GM19328 (cell line): Measurements from ENCODE around the gene CARD16.

ENCODE experiments used
- ATAC-seq: cut with Tn5 transposase; IDR thresholded peaks from one replicate; pipeline ENCODE4 v1.9.1; 2021; ENCODE audit warnings: mild to moderate bottlenecking, moderate library complexity; ENCODE audit not compliant: unreplicated experiment

The CARD16 gene

DNA sequence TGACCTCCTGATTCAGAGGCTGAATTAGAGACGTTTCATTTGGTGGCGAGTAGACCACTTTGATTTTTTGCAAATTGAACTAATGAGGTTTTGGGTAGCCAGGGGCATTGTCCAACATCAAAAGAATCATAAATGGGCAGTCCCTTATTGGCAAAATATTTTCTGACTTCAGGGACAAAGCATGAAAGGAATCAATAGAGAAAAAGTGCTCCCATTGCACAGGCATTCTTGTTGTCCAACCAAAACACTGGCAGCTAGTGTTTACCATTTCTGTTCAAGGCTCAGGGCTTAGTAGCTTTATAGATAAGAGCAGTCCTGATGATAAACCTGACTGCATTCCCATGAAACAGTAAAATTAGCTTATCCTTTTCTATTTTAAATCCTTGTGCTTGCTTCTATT is 6.4 kb upstream of the CARD16 start:
- no peak for ATAC-seq

DNA sequence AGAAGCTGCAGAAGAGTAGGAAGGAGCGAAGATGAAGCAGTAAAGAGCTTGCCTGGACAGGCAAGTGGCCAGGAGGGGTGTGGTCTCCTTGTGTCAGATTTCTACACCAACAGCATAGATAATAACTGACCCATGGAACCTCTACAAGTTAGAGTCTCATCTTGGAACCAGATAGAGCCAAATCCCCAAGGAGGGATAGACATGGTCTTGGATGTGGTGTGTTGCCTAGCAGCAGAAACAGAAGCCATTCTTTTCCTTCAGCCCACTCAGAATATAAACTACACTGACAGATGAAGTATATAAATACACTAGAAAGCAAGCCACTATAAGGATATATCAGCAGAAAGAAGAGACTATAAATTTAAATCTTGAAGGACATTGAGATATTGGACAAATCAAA is 4.3 kb upstream of the CARD16 start:
- no peak for ATAC-seq

DNA sequence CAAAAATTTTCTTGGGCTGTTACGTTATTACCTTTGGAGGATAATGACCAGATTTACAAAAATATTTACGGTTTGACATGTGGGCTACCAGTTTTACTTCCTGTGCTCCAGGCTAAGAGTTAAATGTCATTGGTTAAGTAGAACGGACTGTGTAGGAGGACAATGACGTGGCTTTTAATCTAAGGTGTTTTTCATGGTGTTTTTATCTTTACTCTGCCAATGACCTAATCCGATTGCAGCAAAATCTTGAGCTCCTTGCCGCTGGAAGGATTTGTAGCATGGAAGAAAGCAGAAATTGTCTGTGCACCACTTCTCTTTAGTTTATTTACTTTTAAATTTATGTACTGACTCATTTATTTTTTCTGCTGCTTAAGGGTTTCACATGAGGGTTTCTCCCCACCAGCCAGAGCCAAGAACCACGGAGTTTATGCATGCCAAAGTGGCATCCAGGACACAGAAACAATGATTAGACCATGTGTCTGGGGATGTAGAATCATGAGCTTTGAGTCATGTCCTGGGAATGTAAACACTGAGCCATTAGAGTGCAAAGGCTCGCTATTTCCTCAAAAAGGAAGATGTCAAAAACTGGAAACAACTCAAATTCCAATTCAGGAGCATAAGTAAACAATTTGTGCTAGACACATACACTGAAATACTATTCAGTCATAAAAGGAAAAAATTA is 1.9 kb upstream of the CARD16 start:
- ATAC-seq = no peak

DNA sequence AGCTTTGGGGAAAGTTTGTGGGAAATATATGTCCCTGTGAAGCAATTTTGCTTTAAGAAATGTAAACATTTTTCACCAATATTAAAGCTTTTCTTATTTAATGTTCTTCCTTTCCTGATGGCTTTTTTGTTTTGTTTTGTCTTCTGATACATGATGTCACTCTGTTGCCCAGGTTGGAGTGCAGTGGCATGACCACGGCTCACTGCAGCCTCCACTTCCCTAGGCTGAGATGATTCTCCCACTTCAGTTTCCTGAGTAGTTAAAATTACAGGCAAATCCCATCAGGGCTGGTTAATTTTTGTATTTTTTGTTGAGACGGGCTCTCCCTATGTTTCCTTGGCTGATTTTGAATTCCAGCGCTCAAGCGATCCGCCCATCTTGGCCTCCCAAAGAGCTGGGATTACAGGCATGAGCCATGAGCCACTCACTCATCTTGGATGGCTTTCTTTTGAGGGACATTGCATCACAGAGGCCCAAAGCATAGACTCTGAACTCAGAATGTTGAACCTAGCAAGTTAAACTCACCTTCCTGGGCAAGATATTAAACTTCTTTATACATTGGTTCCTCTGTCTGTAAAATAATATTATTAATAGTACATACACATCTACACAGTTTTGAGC is 651 bp upstream of the CARD16 start:
- no peak for ATAC-seq

DNA sequence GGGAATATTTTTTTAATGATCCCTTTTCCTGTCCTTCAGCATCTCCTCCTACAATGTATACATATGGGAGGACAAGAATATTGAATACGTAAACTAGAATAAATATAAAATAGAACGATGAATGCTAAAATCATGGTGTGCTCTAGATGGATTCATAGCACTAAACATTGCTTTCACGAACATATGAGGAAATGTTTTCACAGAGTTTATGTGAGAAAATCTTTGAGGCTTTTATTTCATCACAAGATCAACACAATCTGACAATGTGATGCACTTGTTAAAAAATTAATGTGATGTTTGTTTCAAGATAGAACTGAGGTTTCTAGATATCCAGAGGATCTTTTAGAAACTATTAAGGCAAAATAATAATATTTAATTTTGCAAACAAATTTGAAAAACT is 3.0 kb downstream of the CARD16 start:
- no peak for ATAC-seq

DNA sequence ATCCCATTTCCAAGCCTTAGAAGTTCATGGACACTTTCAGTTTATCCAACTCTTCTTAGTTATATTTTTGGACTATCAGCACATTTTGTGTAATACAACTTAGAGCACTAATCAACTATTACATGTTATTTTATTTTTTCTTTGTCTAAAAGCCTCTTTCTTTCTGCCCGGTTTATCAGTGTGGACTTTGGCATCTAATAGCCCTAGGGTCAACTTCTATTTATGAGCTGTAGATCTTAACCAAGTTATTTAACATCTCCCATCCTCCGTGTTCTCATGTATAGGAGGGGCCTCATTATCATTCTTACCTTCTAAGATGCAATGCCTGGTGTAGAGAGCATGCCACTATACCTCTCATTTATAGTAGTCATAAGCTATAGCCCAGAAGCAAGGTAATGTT is 4.4 kb downstream of the CARD16 start:
- ATAC-seq = no peak

DNA sequence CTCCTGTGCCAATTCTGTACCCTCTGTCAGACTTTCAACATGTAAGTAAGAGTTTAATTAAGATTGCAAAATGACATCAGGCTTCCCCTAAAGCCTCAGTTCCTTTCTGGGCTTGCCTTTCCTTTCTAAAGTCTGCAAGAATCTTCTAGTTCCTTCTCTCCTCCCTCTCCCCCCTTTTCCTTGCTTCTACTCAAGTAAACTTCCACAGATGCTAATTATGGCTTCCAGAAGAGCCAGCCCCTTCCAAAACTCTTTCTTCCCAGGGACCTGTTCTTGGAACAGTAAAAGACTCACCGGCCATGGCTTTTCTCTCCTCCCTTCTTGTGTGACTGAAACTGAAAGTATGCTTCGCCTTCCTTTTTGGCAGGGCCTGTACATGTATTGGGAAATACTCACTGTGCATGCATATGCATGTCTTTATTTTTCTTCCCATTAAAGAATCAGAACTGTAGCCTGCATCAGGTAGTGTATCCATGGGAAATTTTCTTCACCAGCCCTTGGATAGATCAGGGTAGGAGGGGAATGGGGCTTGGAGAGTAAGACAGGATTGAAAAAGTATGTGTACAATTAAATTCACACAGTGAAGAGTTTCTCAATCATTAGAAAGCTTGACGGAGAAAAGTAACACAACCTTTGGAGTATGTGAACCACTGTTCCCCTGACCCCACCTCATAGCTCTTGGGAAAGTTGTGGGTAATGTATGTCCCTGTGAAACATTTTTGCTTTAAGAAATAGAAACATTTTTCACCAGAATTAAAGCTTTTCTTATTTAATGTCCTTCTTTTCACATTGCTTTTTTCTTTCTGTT is 10.1 kb downstream of the CARD16 start, which contains the start of gene CASP1:
Gene CASP1 (minus strand): TSS at position 332 of the 808 bp plus-strand sequence. CDS start 31 bp downstream, at position 301.
- ATAC-seq = peak; percentile 92

DNA sequence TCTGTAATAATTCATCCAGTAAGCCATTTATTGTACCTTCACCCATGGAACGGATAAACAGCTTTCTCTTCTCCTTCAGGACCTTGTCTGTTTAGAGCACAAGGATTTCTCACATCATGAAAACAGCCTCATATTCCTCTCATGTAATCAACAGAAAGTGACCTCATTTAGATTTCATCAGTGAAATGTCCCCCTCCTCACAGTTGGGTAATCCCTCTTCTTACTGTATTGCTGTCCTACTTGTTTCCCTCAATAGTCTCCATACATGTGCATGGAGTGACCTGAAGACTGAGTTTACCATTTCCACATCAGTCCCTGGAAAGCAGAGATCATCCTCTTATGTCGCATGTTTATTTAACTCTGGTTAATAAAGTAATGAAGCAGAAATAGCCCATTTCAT is 10.7 kb downstream of the CARD16 start:
- peak; percentile 8 for ATAC-seq

DNA sequence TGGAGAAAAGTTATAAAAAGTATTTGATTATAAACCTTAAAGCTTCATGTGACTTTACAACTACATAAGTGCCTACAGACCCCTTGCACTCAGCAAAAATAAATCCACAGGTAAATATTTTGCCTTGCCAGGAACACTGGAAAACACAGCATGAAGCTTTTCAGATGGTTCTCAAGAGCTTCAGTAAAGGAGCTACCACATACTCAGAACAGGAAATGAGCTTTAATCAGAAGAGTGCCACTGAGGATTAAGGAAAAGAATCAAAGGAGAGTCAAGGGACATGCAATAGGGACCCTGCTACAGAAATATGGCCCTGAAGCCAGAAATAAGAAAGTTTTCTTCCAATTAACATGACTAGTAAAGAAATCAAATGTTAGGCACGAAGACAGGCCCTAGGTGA is 11.4 kb downstream of the CARD16 start:
- no peak for ATAC-seq

DNA sequence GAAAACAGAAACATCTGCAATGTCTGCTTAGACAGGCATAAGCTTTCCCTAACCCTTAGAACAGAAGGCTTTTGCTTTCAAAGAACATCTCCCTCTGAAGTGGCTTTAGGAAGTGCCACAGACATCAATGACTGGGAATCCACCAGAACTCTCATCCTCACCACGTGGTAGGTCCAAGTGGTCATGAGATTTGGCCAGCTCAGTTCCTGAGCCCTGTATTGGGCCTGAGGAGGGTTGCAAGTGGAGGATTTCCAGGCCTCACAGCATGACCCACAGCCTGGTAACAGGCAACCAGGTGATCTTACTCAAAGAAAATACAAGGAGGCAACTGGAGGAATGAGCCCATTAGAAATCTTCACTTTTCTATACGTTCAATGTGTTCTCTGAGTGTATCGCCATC is 11.8 kb downstream of the CARD16 start:
- no peak for ATAC-seq

DNA sequence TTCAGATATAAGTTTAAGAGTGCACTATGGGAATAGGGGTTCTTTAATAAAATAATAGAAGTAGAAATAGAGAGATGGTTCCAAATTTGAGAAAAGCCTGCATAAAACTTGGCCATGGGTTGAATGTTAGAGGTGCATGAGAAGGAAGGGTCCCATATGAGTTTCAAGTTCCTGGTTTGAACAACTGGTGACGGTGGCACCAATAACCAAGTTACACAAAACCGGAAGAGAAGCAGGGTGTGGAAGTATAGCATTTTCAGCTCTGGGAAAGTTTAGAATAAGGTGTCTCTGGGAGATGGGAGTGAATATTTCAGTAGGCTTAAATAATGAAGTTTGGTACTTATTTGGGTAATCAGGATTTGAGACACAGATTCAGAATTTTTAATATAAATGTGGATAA is 12.6 kb downstream of the CARD16 start:
- ATAC-seq = no peak

GRCh38 chr11:105027678-105028077 is 17.5 kb downstream of the CARD16 start:
- ATAC-seq = no peak

DNA sequence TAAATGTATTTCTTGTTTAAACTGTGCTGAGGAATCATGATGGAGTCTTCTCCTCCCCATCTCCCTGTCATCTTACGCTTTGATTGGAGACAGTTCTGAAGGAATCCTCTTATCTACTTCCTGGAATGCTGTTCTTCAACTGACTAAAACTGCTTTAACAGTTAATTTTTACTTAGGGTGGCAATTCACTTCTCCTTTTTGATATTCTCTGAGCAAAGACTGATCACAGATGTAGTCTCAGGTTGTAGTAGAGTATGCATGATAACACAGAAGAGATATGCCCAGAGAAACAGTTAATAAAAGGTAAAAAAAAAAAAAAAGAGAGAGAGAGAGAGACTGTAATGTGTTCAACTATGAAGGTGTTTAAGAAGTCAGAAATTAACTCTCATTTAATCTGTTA is 20.7 kb downstream of the CARD16 start:
- no peak for ATAC-seq

DNA sequence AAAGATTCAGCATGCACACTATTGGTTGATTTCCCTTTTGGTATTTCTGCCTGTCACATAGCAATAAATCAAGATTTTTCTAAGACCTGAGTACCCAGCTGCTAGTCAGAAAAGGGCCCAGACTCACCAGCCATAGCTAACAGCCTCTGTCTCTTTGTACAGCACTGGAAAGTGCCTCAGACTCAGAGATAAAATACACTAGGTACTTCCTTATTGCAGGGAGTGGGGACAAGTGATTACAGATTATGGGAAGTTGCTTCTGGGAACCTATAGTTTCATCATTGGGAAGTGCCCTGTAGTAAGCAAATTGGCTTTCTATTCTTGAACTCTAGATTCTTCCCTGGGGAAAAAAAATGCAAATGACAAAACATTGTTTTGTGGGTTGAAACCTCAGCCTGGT is 22.1 kb downstream of the CARD16 start, which contains the start of gene CASP5:
Gene CASP5 (minus strand): TSS at position 166 of the 400 bp plus-strand sequence. CDS start 32 bp downstream, at position 134.
- ATAC-seq = no peak

DNA sequence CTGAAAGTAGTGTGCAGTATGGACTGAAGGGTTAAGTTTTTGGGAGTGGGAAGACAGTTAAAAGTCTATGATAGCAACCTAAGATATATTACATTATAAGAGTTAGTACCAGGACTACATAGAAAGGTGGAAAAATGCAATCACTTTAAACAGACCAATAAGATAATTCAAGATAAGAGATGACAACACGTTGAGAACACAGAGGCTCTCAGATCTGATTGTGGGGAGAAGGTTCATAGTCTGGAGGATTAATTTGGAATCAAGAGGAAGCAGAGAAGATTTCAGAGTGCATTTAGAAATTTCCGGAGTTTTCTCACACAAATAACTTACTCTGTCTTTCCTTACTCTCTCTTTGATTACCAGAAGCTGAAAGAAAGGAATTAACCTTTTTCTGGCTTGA is 22.6 kb downstream of the CARD16 start:
- no peak for ATAC-seq

GRCh38 chr11:105007463-105007862 is 37.7 kb downstream of the CARD16 start:
- ATAC-seq = no peak

- no peak for ATAC-seq
Observed at GRCh38 chr11:105005451-105005845, 39.7 kb downstream of the CARD16 start.

- ATAC-seq = no peak
Observed at GRCh38 chr11:105004021-105004420, 41.1 kb downstream of the CARD16 start.

DNA sequence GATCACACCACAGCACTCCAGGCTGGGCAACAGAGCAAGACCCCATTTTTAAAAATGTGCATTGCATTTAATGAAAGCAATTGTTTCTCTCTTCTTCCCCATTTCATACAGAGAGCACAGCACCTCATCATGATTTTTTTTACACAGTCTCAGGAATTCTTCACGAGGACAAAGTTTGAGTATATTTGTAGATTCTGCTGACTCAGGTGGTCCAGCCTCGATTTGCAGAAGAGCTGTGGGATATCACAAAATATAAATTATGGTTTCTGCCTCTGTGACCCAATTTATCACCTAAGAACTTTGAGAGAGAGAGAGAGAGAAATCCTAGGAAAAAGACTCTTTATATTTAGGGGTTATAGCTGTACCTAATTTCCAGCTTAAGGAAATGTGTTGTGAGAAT is 42.0 kb downstream of the CARD16 start:
- ATAC-seq = no peak

DNA sequence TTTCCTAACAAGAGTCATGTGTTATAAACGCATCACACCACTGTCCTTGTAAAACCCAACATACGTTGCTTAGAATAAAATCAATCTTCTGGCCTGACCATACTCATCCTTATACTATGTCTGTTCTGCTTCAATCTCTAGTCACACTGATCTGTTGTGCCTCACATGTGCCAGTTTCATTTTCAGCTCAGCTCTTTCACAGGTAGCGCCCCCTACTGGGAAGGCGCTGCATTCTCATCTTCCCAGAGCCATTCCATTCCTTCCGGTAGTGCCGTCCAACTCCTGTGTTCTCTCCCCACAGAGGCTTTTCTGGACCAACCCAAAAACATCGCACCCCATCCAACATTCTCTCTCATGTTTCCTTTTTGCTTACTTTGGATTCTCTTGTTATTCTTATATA is 44.3 kb downstream of the CARD16 start:
- ATAC-seq = peak; percentile 74

DNA sequence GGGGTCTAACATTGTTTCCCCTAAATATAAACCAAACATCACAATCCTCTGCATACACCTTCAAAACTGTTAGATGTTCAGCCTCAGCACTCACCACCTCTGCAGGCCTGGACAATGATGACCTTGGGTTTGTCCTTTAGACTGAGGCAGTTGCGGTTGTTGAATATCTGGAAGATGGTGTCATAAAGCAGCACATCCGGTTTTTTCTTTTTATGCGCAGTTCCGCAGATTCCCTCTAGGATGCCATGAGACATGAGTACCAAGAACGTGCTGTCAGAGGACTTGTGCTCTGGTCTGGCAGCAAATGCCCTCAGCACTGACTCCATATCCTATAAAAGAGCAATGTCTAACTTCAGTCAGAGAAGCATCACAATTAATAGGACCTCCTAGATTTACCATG is 45.0 kb downstream of the CARD16 start:
- ATAC-seq = no peak

GRCh38 chr11:104999721-105000120 is 45.4 kb downstream of the CARD16 start:
- no peak for ATAC-seq
